ENCODE results near the gene XIST. TPM values are rescaled to one million over a fixed set of nuclear protein-coding genes. Genes with fewer than 3 reads are reported as not detected.

Gene XIST
- total and polyA plus RNA-seq, 10 of the 15 experiments (the other 5 are each of a cell fraction or from before 2014, with no cell fraction given): 39.1 to 787 (median 91.3) TPM

DNA sequence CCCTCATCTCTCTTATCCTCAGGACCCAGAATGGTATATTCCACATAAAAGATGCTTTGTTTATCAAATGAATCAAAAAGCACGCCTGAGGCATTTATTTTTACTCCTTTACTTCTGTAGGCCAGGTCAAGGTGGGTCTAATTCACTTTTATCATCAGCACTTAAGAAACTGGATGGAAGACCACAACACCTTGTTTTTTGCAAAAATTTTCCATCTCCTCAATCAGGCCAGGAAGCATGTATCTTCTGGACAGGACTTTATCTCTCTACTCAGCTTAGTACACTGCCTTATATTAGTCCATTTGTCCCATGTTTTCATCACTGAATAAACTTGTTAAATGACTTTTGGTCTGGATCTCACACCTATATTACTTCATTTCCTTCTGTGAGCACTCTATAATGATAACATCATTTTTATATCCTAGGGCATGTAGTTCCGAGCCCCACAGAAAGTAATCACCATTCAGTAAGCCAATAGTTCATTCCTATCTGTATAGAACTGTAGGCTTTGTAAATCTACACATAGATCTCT lies 29.0 kb downstream of the XIST start (continued):
- TF ChIP-seq, protein P1, sequence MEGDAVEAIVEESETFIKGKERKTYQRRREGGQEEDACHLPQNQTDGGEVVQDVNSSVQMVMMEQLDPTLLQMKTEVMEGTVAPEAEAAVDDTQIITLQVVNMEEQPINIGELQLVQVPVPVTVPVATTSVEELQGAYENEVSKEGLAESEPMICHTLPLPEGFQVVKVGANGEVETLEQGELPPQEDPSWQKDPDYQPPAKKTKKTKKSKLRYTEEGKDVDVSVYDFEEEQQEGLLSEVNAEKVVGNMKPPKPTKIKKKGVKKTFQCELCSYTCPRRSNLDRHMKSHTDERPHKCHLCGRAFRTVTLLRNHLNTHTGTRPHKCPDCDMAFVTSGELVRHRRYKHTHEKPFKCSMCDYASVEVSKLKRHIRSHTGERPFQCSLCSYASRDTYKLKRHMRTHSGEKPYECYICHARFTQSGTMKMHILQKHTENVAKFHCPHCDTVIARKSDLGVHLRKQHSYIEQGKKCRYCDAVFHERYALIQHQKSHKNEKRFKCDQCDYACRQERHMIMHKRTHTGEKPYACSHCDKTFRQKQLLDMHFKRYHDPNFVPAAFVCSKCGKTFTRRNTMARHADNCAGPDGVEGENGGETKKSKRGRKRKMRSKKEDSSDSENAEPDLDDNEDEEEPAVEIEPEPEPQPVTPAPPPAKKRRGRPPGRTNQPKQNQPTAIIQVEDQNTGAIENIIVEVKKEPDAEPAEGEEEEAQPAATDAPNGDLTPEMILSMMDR (IDR thresholded peaks at IDR 0.05 in 2 of 3, conservative IDR thresholded peaks at IDR 0.05 in 1 of 3; ENCODE audit: control insufficient read depth in 2 of 3, extremely low read depth in 1 of 3, insufficient read depth in 1 of 3, low read depth in 3 of 3, low read length in 3 of 3): no peak
- TF ChIP-seq SREBF2 (IDR thresholded peaks at IDR 0.05; ENCODE audit: low read length): no peak
- no peak for TF ChIP-seq IRF4 (IDR thresholded peaks at IDR 0.05; ENCODE audit: low read depth, low read length)
- TF ChIP-seq PML (IDR thresholded peaks at IDR 0.05; ENCODE audit: low read length): no peak
- TF ChIP-seq ZNF24 (IDR thresholded peaks at IDR 0.05): no peak
- TF ChIP-seq FOXM1 (IDR thresholded peaks at IDR 0.05; ENCODE audit: low read depth, low read length): no peak
- no peak for TF ChIP-seq LARP7 (IDR thresholded peaks at IDR 0.05)
- TF ChIP-seq HDAC6 (IDR thresholded peaks at IDR 0.05; ENCODE audit: unreplicated experiment): no peak
- TF ChIP-seq, protein P2, sequence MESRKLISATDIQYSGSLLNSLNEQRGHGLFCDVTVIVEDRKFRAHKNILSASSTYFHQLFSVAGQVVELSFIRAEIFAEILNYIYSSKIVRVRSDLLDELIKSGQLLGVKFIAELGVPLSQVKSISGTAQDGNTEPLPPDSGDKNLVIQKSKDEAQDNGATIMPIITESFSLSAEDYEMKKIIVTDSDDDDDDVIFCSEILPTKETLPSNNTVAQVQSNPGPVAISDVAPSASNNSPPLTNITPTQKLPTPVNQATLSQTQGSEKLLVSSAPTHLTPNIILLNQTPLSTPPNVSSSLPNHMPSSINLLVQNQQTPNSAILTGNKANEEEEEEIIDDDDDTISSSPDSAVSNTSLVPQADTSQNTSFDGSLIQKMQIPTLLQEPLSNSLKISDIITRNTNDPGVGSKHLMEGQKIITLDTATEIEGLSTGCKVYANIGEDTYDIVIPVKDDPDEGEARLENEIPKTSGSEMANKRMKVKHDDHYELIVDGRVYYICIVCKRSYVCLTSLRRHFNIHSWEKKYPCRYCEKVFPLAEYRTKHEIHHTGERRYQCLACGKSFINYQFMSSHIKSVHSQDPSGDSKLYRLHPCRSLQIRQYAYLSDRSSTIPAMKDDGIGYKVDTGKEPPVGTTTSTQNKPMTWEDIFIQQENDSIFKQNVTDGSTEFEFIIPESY (IDR thresholded peaks at IDR 0.05): no peak
- TF ChIP-seq EP300 (IDR thresholded peaks at IDR 0.05; ENCODE audit: borderline replicate concordance in 1 of 2, control insufficient read depth in 1 of 2, low read depth in 2 of 2, low read length in 2 of 2): no peak
- TF ChIP-seq YBX1 (IDR thresholded peaks at IDR 0.05): no peak
- TF ChIP-seq, protein P3, sequence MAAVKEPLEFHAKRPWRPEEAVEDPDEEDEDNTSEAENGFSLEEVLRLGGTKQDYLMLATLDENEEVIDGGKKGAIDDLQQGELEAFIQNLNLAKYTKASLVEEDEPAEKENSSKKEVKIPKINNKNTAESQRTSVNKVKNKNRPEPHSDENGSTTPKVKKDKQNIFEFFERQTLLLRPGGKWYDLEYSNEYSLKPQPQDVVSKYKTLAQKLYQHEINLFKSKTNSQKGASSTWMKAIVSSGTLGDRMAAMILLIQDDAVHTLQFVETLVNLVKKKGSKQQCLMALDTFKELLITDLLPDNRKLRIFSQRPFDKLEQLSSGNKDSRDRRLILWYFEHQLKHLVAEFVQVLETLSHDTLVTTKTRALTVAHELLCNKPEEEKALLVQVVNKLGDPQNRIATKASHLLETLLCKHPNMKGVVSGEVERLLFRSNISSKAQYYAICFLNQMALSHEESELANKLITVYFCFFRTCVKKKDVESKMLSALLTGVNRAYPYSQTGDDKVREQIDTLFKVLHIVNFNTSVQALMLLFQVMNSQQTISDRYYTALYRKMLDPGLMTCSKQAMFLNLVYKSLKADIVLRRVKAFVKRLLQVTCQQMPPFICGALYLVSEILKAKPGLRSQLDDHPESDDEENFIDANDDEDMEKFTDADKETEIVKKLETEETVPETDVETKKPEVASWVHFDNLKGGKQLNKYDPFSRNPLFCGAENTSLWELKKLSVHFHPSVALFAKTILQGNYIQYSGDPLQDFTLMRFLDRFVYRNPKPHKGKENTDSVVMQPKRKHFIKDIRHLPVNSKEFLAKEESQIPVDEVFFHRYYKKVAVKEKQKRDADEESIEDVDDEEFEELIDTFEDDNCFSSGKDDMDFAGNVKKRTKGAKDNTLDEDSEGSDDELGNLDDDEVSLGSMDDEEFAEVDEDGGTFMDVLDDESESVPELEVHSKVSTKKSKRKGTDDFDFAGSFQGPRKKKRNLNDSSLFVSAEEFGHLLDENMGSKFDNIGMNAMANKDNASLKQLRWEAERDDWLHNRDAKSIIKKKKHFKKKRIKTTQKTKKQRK (IDR thresholded peaks at IDR 0.05; ENCODE audit: low read depth, low read length): no peak
